Measurements from ENCODE around the gene TOR2A. TPM values are rescaled to one million over a fixed set of nuclear protein-coding genes. Genes with fewer than 3 reads are reported as not detected.

Gene TOR2A
- polyA plus RNA-seq, 3 donors, result 57.4 to 63.8 (median 60.0) TPM

- peaks cover 16 to 32% of the 10 kb centered on the region in 2 donors for H3K36me3 ChIP-seq (replicated peaks in 1 of 2; ENCODE audit: control insufficient read depth in 1 of 2, insufficient read depth in 2 of 2, low read length in 2 of 2)
- Mint-ChIP-seq H3K4me3 (no peak overlapping the region), H3K9me3 (no peaks in the 10 kb centered on the region), H3K36me3 (peaks cover 16 to 32% of the 10 kb centered on the region in 2 donors), H3K27me3 (ENCODE audit: low read depth in 3 of 3) (peaks cover 0 to 6% (median 3%) of the 10 kb centered on the region in 3 donors), H3K27ac (peak overlapping the region in 2 of 7 donors; percentile 42 to 66), H3K4me1 (peaks cover 12% of the 10 kb centered on the region)
- H4K20me1 ChIP-seq (ENCODE audit: insufficient read depth, low read length), result peaks cover 38% of the 10 kb centered on the region
- no peak for TF ChIP-seq CTCF (IDR thresholded peaks at IDR 0.05)
- H2AFZ ChIP-seq (ENCODE audit: insufficient read depth, low read depth, low read length, poor library complexity, severe bottlenecking), result no peak overlapping the region
- no peaks in the 10 kb centered on the region for H3K27me3 ChIP-seq (ENCODE audit: control insufficient read depth in 2 of 2, insufficient read depth in 2 of 2, low read length in 2 of 2)
- WGBS (ENCODE audit: insufficient coverage), result 95% methylated on average over 18 of the region's 18 CpGs
- H3K4me3 ChIP-seq (replicated peaks in 1 of 3; ENCODE audit: low read depth in 2 of 3, low read length in 3 of 3), result no peak overlapping the region
- H3K27ac ChIP-seq (ENCODE audit: low read depth in 1 of 2, low read length in 2 of 2), result no peak overlapping the region
- intact Hi-C loops (cut with micrococcal nuclease), result loop anchor here (5.0 to 10.0 kb wide), 2 partner anchors 115 to 137 kb away; partner anchors contain the start of gene STXBP1 (in 1 of the 2)
- no peak for DNase-seq
- no peaks in the 10 kb centered on the region for H3K79me2 ChIP-seq (ENCODE audit: insufficient read depth, low read length)
- H3K9ac ChIP-seq (ENCODE audit: insufficient read depth, low read length, poor library complexity, severe bottlenecking), result no peak overlapping the region
- H3K9me3 ChIP-seq (replicated peaks in 1 of 2; ENCODE audit: control insufficient read depth in 1 of 2, insufficient read depth in 1 of 2, low read length in 2 of 2), result no peaks in the 10 kb centered on the region
- H3K4me2 ChIP-seq (replicated peaks; ENCODE audit: extremely low read depth, low read length, poor library complexity, severe bottlenecking), result no peak overlapping the region
- H3K4me1 ChIP-seq (ENCODE audit: control insufficient read depth in 1 of 2, insufficient read depth in 2 of 2, low read length in 2 of 2), result peaks cover 14 to 19% of the 10 kb centered on the region in 2 donors
These were observed 5.4 kb downstream of the TOR2A start for GRCh38 chr9:127729522-127730256.

GRCh38 chr9:127728808-127729207, 6.3 kb downstream of the TOR2A start:
- no peaks in the 10 kb centered on the region for H3K79me2 ChIP-seq (ENCODE audit: insufficient read depth, low read length)
- peaks cover 16 to 32% of the 10 kb centered on the region in 2 donors for H3K36me3 ChIP-seq (replicated peaks in 1 of 2; ENCODE audit: control insufficient read depth in 1 of 2, insufficient read depth in 2 of 2, low read length in 2 of 2)
- 94% methylated on average over 6 of the region's 8 CpGs for WGBS (ENCODE audit: insufficient coverage)
- no peak overlapping the region for H3K9ac ChIP-seq (ENCODE audit: insufficient read depth, low read length, poor library complexity, severe bottlenecking)
- H3K9me3 Mint-ChIP-seq, result no peaks in the 10 kb centered on the region
- H3K4me3 ChIP-seq (replicated peaks in 1 of 3; ENCODE audit: low read depth in 2 of 3, low read length in 3 of 3), result no peak overlapping the region
- peaks cover 9 to 13% of the 10 kb centered on the region in 2 donors for H3K4me1 ChIP-seq (ENCODE audit: control insufficient read depth in 1 of 2, insufficient read depth in 2 of 2, low read length in 2 of 2)
- DNase-seq, result no peak
- H3K36me3 Mint-ChIP-seq, result peaks cover 16 to 32% of the 10 kb centered on the region in 2 donors
- no peak overlapping the region for H3K27ac Mint-ChIP-seq
- H3K9me3 ChIP-seq (replicated peaks in 1 of 2; ENCODE audit: control insufficient read depth in 1 of 2, insufficient read depth in 1 of 2, low read length in 2 of 2), result no peaks in the 10 kb centered on the region
- H2AFZ ChIP-seq (ENCODE audit: insufficient read depth, low read depth, low read length, poor library complexity, severe bottlenecking), result no peak overlapping the region
- no peak overlapping the region for H3K4me3 Mint-ChIP-seq
- H4K20me1 ChIP-seq (ENCODE audit: insufficient read depth, low read length), result peaks cover 30% of the 10 kb centered on the region
- H3K27ac ChIP-seq (ENCODE audit: low read depth in 1 of 2, low read length in 2 of 2), result no peak overlapping the region
- H3K27me3 ChIP-seq (ENCODE audit: control insufficient read depth in 2 of 2, insufficient read depth in 2 of 2, low read length in 2 of 2), result no peaks in the 10 kb centered on the region
- H3K4me2 ChIP-seq (replicated peaks; ENCODE audit: extremely low read depth, low read length, poor library complexity, severe bottlenecking), result no peak overlapping the region
- peaks cover 2 to 5% (median 3%) of the 10 kb centered on the region in 3 donors for H3K27me3 Mint-ChIP-seq (ENCODE audit: low read depth in 3 of 3)
- peaks cover 4% of the 10 kb centered on the region for H3K4me1 Mint-ChIP-seq
- TF ChIP-seq CTCF (IDR thresholded peaks at IDR 0.05), result no peak
- intact Hi-C loops (cut with micrococcal nuclease), result loop anchor here in 1 of 2 donors (10.0 kb wide), 1 partner anchor 114 kb away; the partner anchor contains the start of gene STXBP1

Data from CD14-positive monocyte (primary cell).